Effector memory CD4-positive, alpha-beta T cell (primary cell): ENCODE data around the gene GRIK3.
"Not testable (repeated sequence)": the region's sequence is repeated elsewhere in the genome, so short reads cannot be mapped to it uniquely, and the experiment has no call there.

Source experiments
- DNase-seq, 3 donors: peaks; one replicate each; pipeline ENCODE4 v3.0.0-alpha.2; 2020
- H3K27ac ChIP-seq: 2 replicates; pipeline ENCODE4 v1.7.0; 2013; ENCODE audit warnings: mild to moderate bottlenecking, low read length, moderate library complexity; ENCODE audit not compliant: insufficient read depth, poor library complexity, severe bottlenecking
- H3K27me3 ChIP-seq: replicated peaks from 2 replicates; pipeline ENCODE4 v1.7.0; 2013; ENCODE audit warnings: mild to moderate bottlenecking, low read length; ENCODE audit not compliant: insufficient read depth, control insufficient read depth, poor library complexity, severe bottlenecking
- H3K36me3 ChIP-seq: 2 replicates; pipeline ENCODE4 v1.7.0; 2013; ENCODE audit warnings: mild to moderate bottlenecking, low read length, moderate library complexity; ENCODE audit not compliant: control insufficient read depth, insufficient read depth
- H3K4me1 ChIP-seq: 2 replicates; pipeline ENCODE4 v1.7.0; 2013; ENCODE audit warnings: low read length, mild to moderate bottlenecking; ENCODE audit not compliant: control insufficient read depth, insufficient read depth, poor library complexity, severe bottlenecking
- H3K4me3 ChIP-seq: 2 replicates; pipeline ENCODE4 v1.7.0; 2013; ENCODE audit warnings: low read length, low read depth, mild to moderate bottlenecking; ENCODE audit not compliant: insufficient read depth, poor library complexity, severe bottlenecking
- H3K9me3 ChIP-seq: 2 replicates; pipeline ENCODE4 v1.7.0; 2013; ENCODE audit warnings: mild to moderate bottlenecking, low read length, moderate library complexity; ENCODE audit not compliant: control insufficient read depth

GRIK3 gene

DNA sequence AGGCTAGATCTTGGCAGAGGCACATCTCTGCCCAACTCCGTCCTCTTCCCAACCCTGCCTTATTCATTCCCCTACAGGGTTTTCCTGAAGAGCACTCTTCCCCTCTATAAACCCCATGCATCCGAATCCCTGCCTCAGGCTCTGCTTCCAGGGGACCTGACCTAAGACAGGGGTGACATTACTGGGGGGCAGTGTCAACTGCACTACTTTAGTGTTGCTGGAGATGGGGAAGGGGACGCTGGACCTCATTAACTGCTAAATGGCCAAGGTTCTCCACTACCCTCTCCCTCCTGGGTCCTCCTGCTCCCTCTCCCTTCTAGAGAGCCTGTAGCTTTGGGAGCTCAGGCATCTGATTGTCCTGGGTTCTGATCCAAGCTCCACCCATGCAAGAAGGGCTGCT lies 126.2 kb downstream of the GRIK3 start:
- H3K4me3 ChIP-seq, result no peak overlapping the region
- no peaks in the 10 kb centered on the region for H3K27me3 ChIP-seq
- DNase-seq, result no peak
- H3K4me1 ChIP-seq, result no peaks in the 10 kb centered on the region
- no peaks in the 10 kb centered on the region for H3K9me3 ChIP-seq
- H3K36me3 ChIP-seq, result no peaks in the 10 kb centered on the region
- no peak overlapping the region for H3K27ac ChIP-seq

DNA sequence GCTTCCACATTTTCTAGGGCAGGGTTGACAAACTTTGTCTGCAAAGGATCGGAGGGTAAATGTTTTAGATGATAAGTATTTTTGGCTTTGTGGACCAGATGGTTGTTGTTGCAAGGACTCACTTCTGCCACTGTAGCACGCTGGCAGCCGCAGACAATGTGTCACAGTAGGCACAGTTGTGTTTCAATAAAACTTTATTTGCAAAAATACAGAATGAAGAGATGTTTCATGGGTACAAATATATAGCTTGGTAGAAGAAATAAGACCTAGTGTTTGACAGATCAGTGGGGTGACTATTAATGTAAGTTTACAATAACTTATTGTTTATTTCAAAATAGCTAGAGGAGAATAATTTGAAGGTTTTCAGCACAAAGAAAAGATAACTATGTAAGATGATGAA lies 127.8 kb downstream of the GRIK3 start:
- no peaks in the 10 kb centered on the region for H3K4me1 ChIP-seq
- no peaks in the 10 kb centered on the region for H3K27me3 ChIP-seq
- H3K4me3 ChIP-seq, result no peak overlapping the region
- H3K9me3 ChIP-seq, result no peaks in the 10 kb centered on the region
- no peak overlapping the region for H3K27ac ChIP-seq
- no peaks in the 10 kb centered on the region for H3K36me3 ChIP-seq
- no peak for DNase-seq

DNA sequence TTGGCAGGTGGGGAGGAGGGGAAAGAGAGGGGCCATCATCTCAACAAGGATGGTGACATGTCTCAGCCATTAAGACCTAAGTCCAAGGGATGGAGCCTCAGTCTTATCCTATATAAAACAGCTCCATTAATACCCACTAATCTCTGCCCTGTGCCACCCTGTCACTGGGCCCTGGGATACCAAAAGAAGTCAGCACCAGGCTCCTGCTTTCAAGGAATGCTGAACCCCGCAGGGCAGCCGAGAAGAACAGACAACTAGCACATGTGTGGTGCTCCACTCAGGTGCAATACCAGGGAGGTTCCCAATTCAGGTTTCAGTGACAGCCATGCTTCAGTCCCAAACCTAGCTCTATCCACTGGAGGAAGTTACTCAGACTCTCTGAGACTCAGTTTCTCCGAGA lies 128.4 kb downstream of the GRIK3 start:
- Histone ChIP-seq H3K36me3 (no peaks in the 10 kb centered on the region), H3K9me3 (no peaks in the 10 kb centered on the region)
- no peak for DNase-seq

DNA sequence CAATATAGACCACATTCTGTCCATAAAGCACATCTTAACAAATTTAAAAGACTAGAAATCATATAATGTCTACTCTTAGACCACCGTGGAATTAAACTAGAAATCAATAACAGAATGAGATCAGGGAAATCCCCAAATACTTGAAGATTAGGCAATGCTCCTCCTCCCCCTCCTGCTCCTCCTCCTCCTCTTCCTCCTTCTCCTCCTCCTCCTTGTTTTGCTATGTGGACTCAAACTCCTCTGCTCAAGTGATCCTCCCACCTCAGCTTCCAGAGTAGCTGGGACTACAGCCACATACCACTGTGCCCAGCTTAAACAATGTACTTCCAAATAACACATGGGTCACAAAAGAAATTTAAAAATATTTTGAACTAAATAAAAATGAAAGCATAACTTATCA lies 134.2 kb downstream of the GRIK3 start:
- Histone ChIP-seq H3K36me3 (no peaks in the 10 kb centered on the region), H3K27me3 (no peaks in the 10 kb centered on the region), H3K4me3 (no peak overlapping the region), H3K4me1 (no peaks in the 10 kb centered on the region), H3K9me3 (peaks cover 6% of the 10 kb centered on the region), H3K27ac (no peak overlapping the region)
- no peak for DNase-seq

More for the DNA sequence above, 128.4 kb downstream of the GRIK3 start:
- H3K4me1 ChIP-seq, result no peaks in the 10 kb centered on the region
- no peaks in the 10 kb centered on the region for H3K27me3 ChIP-seq
- no peak overlapping the region for H3K4me3 ChIP-seq
- H3K27ac ChIP-seq, result no peak overlapping the region

DNA sequence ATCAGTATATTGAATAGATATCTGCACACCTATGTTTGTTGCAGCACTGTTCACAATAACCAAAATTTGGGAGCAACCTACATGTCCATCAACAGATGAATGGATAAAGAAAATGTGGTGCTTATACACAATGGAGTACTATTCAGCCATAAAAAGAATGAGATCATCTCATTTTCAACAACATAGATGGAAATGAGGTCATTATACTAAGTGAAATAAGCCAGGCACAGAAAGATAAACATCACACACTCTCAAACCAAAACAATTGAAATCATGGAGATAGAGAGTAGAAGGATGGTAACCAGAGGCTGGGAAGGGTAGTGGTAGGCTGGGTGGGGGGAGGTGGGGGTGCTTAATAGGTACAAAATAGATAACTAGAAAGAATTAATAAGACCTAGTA lies 136.5 kb downstream of the GRIK3 start:
- not testable (repeated sequence) for H3K36me3 ChIP-seq, H3K4me3 ChIP-seq, DNase-seq, H3K27me3 ChIP-seq, H3K4me1 ChIP-seq, H3K9me3 ChIP-seq, H3K27ac ChIP-seq

DNA sequence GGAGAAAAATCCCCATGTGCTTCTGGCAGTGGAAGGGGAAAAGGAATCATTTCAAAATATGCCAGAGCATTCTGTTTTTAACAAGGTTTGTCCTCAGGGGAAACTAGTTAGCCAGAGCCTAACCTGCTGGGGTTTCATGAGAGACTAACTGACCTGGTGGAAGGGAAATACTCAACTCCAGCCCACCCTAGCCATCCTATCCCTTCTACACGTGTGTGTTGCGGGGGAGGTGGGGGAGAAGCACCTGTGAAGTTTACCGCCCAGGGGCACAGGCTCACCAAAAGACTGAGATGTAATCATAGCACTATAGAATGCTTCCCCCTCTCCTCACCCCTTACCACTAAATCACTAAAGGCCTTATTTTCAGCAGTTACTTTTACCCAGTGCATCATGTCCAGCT lies 139.5 kb downstream of the GRIK3 start:
- Histone ChIP-seq H3K4me3 (no peak overlapping the region), H3K4me1 (no peaks in the 10 kb centered on the region), H3K9me3 (peaks cover 6% of the 10 kb centered on the region), H3K36me3 (no peaks in the 10 kb centered on the region), H3K27me3 (no peaks in the 10 kb centered on the region), H3K27ac (no peak overlapping the region)
- DNase-seq, result no peak

DNA sequence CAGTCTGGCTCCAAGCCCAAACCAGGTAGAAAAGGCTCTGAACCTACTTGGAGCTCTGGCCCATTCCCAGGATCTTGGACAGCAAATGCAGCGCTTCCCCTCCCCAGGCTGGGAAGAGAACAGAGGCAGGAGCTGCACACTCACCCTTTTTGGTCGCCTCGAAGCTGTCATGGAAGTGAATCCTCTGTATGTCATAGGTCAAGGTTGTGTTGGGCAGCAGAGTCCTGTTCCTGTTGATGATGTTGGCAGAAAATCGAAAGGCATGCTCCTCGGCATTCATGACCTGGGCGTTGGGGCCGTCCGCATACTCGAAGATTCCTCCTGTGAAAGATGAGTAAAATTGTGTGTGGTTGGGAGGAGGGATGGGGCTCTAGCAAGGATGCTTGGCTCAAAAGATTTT lies 143.5 kb downstream of the GRIK3 start:
- no peak overlapping the region for H3K27ac ChIP-seq
- no peak for DNase-seq
- H3K4me1 ChIP-seq, result no peaks in the 10 kb centered on the region
- H3K36me3 ChIP-seq, result no peaks in the 10 kb centered on the region
- H3K27me3 ChIP-seq, result peaks cover 2% of the 10 kb centered on the region
- H3K9me3 ChIP-seq, result no peaks in the 10 kb centered on the region
- no peak overlapping the region for H3K4me3 ChIP-seq

DNA sequence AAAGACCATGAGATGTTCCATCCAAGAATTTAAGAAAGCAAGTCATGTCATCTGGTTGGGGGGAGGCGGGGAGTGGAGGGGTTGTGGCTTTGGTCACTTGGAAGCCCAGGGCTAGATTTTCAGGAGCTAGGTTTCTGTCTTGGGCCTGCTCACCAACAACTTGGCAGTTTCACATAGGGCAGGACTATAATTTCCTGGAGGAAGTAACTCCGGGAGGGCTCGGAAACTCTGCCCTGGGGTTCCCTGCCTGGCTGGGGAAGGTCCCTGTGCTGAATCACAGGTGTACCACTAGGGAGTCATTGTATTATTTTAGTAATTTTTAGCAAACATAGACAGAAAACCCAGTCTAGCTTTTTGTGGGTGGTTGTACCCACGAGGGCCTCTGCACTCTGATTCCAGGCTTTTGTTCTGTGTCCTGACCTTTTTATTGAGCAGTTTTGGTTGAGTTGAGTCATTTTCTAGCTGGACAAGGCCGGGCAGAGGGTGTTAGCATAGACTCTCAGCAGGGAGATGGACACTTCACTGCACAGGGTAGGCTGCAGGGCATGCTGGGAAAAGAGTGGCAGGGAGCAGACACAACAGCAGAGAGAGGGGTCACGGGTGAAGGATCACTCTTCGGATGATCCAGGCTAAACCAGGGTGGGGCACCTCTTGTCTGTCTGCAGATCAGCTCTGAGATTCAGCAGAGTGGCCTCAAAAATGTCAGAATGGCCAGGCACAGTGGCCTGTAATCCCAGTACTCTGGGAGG lies 144.7 kb downstream of the GRIK3 start:
- peaks cover 2% of the 10 kb centered on the region for H3K27me3 ChIP-seq
- H3K27ac ChIP-seq, result no peak overlapping the region
- no peaks in the 10 kb centered on the region for H3K4me1 ChIP-seq
- H3K4me3 ChIP-seq, result no peak overlapping the region
- H3K36me3 ChIP-seq, result no peaks in the 10 kb centered on the region
- DNase-seq, result no peak
- no peaks in the 10 kb centered on the region for H3K9me3 ChIP-seq

DNA sequence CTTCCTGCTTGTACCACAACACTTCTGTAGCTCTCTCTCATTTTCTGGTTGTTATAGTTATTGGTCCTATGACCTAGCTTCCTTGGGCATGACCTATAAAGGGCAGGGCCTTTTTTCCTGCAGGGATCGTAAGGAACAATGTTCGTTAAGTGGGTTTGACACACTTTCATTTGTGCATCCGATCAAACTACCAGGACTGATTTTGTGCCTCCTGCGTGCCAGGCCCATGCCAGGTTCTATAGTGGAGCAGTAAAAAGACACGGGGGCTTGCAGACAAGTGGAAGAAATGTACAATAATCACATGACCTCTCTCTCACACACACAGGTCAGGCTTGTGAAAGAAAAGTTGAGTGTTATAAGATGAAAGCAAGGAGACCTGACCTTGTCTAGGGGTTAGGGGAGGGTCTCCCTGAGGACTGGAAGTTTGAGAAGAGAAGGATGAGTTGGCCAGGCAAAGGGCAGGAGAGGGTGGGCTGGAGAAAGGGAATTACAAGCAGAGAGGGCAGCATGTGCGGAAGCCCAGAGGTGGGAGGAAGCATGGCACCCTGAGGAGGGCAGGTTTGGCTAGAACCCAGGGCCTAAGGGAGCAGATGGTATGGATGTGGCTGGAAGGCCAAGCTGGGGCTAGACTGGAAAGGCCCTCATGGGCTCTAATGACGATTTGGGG lies 145.4 kb downstream of the GRIK3 start:
- no peaks in the 10 kb centered on the region for H3K9me3 ChIP-seq

DNA sequence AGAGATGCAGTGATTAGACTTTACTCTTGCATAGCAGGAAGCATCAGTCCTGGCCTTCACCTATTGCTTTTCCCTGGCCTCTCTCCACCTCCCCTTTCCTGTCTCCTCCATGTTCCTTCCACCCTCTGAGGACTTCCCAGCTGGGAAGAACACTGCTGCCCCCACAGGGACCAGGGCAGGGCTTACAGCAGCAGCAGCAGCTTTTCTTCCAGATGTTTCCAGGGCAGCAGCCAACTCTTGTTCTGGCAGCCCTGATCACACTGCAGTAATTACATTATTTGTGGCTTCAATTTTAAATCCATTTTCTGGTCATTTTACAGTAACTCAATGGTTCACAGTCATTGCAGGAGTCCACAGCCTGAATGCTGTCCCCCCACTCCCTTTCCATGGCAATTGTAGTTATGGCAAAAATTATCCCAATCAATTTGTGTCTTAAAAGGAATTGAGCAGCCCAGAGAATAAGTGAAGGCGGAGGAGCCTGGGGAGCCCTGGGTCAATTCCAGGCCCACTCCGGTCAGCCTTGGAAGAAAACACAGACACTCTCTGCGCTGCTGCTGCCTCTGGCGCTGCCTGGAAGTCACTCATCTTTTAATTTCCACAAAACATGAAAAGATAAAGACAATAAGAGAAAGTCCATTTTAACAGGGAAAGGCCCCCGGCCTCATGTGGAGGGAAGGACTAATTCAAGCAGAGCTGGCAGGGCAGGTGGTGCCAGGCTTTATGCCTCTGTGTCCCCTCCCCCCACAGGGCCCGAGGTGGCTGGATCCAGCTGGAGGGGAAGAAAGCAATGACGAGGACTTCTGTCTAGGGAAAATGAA lies 148.6 kb downstream of the GRIK3 start:
- H3K27ac ChIP-seq, result no peak overlapping the region
- no peak overlapping the region for H3K4me3 ChIP-seq
- H3K27me3 ChIP-seq, result peaks cover 2% of the 10 kb centered on the region
- no peaks in the 10 kb centered on the region for H3K9me3 ChIP-seq
- no peaks in the 10 kb centered on the region for H3K4me1 ChIP-seq
- DNase-seq, result no peak
- no peaks in the 10 kb centered on the region for H3K36me3 ChIP-seq

More for the DNA sequence above, 145.4 kb downstream of the GRIK3 start:
- Histone ChIP-seq H3K27me3 (peaks cover 2% of the 10 kb centered on the region), H3K4me1 (no peaks in the 10 kb centered on the region), H3K27ac (no peak overlapping the region), H3K4me3 (no peak overlapping the region), H3K36me3 (no peaks in the 10 kb centered on the region)
- DNase-seq, result no peak
